Renal pelvis (tissue), 4 donors: ENCODE measurements around the gene DCP1B. TPM values are rescaled to one million over a fixed set of nuclear protein-coding genes. Genes with fewer than 3 reads are reported as not detected.
"Not testable (repeated sequence)": the region's sequence is repeated elsewhere in the genome, so short reads cannot be mapped to it uniquely, and the experiment has no call there.

Experiments used
- DNase-seq: peaks from one replicate; pipeline ENCODE4 v3.0.0-alpha.2; 2013
- polyA plus RNA-seq, 3 donors: library from polyadenylated mRNA; unstranded; fragments of 120-200 nt; gene quantifications; one replicate each; pipeline ENCODE4 v1.2.1, GENCODE V29; 2013; ENCODE audit not compliant: insufficient read length in 3 of 3

DCP1B gene
- polyA plus RNA-seq, 3 donors = 28.1 to 29.4 (median 28.3) TPM

DNA sequence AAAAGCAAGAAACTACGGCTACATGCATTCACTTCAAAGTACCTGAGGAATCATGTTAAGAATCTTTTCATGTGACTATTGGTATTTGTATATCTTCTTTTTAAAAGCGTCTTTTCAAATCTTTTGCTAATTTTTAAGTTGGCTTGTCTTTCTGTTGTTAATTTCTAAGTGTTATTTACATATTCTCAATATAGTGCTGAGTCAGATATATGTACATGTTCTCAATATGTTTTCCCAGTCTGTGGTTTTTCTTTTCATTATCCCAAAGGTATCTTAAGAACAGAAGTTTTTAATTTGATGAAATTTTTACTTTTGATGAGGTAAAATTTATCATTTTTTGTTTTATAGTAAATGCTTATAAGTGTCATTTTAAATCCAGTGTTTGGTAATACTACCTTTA, 24.0 kb downstream of the DCP1B start:
- DNase-seq = no peak

DNA sequence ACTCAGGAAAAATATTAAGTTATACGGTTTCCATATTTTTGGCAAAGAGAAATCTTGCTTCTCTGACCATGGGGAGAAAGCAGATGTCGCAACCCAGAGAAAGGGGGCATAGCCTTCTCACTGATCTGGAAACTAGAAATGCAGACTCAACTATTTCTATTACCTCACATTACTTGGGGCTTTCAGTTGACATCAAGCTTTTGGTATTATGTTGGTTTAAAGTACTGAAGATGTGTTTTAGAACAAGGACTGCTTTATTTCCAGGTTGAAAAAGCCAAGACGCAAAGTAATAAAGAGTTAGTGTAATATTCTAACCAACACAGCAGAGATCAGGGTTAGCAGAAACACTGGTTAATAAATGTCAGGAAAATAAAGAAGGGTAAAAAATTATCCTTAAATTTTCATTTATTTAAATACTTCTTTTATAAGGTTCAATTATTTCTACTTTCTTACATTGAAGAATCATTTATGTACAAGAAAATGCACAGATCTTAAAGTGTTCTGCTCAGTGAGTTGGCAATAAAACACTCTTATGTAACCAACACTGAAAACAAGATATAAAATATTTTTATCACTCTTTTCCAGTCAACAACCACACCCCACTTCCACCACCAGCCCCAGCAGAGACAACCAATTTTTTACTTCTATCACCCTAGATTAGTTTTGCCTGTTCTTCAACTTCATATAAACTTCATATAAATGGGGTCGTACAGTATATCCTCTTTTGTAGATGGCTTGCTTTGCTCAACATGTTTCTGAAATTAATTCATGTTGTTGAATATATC, 26.0 kb downstream of the DCP1B start:
- DNase-seq = no peak

DNA sequence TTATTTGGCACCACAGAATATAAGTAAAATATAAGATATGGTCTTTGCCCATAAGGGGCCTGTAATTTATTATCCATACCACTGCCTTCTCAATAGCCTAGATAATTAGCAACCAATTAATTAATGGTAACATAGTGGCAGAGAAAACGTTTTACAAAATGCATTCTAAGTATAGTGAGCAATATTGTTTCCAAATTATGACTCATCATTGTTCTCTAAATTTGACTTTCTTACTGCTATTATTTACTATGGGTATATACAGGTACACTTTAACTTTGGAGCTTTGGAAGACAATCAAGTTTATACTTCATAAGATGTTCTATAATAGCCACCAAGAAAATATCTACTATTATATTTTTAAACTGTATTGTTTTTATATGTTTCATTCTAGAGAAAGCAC, 26.7 kb downstream of the DCP1B start:
- DNase-seq = no peak

DNA sequence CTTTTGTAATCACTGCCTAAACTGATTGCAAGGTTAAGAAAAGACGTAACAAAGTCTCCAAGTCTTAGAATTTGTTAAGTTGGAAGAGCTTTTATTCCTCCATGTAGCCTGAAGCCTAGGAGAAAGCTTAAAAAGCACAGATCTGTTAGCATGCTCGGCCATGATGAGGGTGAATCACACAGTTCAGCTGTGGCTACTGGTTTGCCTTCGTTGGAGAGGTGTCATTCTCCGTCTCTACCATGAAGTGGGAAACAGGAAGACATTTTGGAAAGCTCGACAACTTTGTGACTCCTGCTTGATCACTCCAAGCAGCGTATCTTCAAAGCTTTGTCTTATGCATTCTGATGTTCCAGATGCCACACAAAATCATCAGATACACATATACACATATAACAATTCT, 27.1 kb downstream of the DCP1B start:
- no peak for DNase-seq

DNA sequence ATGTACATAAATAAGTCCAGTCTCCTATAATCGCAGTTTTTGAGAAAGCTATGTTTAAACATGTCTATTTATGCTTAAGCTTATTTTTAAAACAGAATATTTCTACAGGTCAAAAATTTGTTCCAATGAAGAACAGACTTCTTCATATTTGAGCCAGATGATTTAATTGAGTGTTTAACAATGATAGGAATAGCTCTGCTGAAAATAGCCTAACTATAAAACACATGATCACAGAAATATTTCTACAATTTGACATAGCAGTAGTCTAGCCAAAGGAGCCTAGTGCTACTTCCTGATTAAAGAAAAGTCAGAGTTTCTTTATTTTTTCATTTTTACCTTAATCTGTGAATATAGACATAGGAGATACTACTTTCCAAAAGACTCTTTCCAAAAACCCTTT, 29.4 kb downstream of the DCP1B start:
- DNase-seq = no peak

DNA sequence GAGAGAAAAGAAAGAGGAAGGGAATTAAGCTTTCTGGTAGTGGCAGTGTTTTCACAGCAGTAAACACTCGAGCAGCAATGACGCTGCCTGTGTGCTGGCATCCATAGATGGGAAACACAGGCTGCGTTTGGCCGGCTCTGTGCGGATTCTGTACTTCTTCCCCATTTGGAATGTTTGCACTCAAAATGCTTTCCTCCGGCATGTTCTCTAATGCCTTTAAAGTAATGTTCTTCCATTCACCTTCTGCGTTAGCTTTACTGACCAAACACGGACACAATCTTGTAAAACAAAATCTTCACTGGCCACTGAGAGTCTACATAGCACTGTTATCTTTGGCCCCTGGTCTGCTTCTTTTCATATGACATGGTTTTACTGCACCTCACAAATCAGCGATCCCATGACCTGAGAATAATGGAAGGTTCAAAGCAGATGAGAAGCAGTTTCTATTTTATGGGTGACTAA, 31.4 kb downstream of the DCP1B start:
- DNase-seq = peak; percentile 57

DNA sequence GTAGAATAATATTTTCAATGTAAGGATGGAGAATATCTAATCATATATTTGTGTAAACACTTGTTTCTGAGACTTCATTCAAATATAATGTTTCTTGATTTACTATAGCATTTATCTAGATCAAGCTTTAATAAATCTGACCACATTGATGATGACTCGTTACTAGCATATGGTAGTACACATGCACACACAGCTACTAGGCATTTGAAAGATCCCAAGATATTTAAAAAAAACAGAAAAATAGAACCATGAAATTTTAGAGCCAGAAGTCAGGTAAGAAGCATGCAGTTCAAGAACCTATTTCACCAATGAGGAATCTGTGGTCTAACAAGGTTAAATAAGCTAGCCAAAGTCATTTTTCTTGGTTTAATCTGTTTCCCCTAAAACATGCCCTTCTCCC, 32.0 kb downstream of the DCP1B start:
- no peak for DNase-seq

DNA sequence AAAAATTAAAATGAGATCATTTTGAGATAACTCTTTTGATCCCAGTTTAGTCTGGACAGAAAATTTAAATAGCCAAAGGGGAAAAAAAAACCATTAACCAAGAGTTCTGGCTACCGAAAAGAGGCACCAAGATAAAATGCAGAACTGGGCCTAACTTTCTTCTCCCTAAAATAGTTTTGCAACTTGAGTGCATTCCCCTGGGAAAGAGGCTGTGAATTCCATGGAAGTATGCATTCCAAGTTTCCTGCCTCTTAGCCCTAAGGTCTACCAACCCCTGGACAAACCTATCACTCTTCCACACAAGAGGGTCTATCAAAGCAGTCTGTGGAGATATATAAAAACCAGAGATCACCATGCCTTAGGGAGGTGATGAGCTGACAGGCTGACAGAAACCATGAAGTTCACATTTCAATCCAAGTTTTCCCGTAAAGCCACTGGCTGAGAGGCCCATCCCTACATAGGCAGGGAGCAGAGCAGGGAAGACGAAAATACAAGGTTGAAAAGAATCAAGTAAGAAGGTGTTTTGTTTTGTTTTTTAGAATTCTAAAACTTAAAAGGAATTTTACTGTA, 33.8 kb downstream of the DCP1B start:
- DNase-seq = no peak

DNA sequence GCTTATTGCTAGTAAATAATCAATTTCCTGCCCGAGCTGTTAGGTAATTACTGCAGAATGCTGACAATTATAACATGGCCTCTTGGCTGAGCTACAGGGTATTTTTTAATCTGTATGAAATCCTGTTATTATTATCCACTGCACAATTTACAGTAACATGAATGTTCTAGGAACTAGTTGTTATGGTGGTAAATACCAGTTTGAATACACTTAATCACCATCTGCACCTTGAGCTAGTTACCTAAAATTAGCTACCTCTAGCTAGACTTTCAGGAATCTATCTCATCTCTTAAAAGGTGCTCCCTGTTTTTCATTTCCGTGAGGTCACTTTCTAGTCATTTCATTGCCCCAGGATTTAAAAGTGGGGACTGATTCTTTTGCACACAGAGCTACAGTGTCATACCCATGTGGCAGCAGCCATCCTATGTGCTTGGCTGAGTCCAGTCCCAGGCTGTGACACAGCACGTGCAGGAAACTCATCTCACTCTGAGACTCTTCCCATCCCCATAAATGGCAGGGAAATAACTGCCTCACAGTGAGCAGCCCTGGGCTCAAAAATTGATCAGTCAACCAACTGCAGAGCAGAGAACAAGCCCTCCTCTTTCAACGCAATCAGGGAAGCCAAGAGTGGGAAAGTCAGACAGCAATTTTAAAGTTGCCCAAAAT, 37.6 kb downstream of the DCP1B start:
- no peak for DNase-seq

DNA sequence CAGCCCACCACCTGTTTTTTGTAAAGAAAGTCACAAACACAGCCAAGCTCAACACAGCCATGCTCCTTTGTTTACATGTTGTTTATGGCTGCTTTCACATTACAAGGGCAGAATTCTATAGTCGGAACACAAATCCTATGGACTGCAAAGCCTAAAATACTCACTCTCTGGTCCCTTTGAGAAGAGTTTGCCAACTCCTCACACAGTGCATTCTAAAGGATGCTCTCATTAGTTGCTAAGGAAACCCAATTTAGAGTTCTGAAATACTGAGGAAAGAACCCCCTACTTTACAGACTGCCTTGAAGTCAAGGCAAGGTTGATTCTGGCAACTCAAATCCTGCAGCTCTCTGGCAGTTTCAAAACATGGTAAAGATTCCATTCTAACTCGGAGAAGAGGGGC, 38.3 kb downstream of the DCP1B start:
- peak; percentile 14 for DNase-seq

DNA sequence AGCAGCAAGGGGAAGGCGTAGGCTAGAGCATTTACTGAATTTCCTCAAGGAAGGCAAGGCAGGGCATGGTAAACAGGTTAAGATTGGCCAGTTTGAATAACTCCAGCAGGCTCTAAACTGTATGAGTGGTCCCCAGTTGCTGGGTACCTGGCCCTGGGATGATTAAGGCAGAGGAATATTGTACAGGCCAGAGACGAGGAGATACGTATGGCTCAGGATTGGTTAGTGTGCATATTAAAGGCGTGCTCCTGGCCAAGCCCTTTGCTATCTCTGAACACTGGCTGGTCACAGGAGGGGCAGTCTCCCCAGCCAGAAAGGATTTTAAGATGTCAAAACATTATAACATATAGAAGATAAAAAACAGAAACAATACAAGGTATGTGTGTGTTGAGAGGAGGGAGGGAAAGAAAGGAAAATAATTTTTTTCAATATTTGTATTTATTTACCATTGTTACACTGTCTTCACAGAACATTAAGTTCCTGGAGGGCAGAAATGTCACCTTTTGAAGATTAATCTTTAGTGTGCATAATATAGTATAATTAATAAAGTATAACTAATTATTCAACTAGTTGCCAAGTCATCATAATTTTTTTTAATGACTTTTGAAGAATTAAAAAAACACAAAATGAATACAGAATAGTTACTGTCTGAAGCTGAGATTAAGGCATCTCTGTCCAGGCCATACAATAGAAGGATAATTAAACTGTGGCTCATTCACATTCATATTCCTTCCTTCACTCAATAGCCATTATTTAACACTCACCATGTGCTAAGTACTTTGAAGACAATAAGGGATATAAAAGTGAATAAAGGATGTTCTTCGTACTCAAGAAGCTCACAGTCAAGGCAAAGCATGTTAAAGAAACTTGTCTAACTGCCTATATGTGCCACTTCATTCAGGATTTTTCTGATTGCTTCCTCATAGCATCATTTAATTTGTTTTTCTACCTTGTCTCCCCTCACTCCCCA, 41.9 kb downstream of the DCP1B start:
- no peak for DNase-seq

DNA sequence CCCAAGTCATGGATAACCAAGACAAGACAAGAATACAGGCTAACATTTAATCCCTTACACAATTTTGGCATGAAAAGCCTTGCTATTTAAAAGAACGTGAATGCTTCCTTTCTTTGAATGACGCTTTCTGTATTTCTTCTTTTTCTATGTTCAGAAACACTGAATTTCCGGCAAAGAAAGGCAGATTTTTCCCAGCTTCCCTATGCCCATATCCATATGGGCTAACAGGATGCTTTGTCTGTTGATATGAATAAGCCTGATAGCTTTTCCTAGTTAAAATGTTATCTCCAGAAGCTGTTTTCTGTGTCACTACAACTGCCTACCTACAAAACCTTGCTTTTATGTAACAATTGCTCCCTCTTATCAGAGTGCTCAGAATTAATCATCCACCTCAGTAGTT, 47.5 kb downstream of the DCP1B start:
- DNase-seq = no peak

DNA sequence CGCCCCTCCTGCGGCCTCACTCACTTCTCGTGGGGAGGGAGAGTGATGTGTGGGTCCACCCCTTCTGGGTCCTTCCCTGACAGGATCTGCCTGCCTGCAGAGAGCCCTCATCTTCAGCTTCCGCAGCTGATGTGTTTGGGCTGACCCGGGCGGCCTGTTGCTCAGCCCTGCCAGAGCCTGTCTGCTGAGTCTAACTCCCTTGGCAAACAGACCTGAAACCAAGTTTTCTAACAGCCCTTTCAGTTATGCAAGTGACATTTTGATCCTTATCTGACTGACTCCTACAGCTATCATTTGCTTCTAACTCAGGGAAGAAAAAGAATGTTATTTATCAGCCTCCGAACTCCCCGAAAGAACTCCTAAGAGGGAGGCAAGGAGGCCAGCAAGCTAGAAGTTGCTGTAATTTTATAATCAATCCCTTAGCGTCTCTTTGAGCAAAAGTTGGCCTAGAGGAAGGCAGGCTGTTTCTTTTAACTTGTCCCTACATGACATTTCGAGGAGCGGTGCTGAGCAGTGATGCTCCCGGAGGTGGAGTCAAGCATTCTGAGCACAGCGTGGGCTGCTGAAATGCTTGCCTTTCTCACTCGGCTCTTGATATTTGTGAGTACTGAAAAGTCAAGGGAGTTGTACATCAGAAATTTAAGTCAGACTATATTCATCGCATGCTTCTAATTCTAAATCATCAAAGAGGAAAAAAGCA, 54.3 kb downstream of the DCP1B start:
- DNase-seq = no peak

DNA sequence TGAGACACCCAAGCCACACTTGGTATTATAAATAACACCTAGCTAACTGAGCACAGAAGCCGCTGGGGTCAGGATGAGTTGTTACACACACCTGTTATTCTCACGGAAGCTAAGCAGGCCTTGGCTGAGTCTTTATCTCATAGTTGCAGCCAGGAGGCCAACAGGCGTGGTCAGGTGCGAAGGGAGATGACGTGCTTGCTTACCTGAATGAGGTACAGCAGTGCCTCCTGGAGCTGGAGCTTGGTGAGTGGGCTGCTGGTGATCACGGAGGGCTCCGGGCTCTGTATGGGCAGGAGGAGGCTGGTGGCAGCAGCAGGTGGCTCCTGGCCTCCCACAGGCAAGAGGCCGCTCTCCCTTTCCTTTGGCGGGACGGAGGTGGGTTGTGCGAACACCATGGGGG, 55.4 kb downstream of the DCP1B start:
- DNase-seq = no peak

DNA sequence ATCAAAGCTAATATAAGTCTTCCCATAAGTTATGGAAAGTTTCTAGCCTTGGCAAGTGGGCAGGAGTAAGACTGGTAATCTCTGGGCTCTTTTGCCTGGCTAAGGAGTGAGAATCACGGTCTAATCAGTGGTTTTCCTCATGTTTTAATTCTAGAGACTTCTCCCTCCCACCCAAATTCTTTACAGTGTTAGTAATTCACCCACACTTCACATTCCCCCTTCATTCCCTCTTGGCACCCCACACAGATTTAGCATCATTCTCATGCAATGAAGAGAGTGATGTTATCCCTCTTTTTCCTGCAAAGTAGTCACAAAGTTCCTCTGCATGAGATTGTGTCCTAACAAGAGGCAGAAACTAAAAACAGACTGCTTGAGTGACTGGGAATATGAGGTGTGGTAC, 57.2 kb downstream of the DCP1B start:
- DNase-seq = no peak

DNA sequence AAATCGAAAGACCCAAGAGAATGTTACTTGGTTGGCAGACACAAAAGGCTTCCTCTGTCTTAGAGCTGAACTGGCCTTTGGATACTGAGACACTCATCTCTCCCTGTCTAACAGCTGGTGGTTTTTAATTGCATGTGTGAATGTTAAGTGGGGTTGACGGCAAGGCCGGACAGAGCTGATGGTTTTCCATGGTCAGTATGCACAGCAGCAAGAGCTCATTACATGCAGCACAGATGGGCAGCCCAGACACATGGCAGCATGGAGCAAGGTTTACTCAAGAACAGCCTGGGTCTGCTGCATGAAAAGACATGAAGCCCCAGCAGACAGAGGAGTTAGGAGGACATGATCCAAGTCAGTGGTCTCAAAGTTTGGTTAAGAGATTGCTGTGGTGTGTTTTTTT, 58.0 kb downstream of the DCP1B start:
- DNase-seq = no peak

DNA sequence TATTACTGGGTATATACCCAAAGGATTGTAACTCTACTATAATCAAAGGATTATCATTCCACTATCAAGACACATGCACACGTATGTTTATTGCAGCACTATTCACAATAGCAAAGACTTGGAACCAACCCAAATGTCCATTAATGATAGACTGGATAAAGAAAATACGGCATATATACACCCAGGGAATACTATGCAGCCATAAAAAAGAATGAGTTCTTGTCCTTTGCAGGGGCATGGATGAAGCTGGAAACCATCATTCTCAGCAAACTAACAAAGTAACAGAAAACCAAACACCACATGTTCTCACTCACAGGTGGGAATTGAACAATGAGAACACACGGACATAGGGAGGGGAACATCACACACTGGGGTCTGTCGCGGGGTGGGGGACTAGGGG, 58.8 kb downstream of the DCP1B start:
- DNase-seq = not testable (repeated sequence)

DNA sequence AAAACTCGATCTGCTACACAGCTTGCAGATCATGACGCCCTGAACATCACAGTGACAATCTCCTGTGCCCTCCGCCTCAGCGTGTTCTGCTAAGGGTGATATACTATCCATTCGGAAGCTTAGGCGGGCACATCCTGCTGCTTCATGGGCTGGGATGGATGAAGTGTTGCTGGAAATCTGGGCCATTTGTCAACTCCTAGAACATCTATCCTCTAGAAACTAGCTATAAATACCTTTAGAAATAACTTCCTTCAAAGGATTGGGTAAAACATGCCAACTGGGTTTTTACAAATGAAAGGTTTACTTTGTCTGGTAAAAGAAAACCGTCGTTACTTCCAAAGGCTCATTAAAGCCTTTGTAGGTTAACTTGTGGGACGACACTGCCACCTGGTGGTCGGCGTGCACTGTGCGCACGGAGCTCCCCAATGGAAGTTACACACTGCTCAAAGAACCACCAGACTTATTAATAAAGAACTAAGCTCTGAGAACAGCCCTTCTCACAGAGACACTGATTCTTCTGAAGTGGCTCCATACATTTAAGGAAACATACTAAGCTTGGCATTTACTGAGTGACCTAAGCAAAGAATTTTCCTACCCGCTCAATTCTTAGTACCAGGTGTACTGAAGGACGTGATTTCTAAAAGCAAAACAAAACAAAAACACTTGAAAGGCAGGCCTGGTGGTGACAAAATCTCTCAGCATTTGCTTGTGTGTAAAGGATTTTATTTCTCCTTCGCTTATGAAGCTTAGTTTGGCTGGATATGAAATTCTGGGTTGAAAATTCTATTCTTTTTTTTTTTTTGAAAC, 64.3 kb downstream of the DCP1B start:
- peak; percentile 80 for DNase-seq

DNA sequence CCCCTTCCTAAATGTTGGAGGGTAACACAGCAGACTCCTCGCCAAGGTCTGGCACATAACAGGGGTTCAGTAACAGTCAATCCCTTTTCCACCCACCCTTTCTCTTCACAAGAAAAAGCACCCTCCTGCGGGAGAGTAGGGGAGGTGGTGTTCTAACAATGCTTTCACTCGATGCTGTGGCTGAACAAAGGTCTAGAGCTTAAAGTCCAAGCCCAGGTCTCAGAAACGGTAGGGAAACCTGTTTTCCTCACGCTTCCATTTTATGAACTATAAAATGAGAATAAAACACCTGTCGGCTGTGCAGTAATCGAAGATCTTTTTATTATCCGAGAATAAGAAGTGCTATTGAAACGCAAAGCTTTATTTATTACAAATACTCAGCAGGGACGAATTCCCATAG, 64.9 kb downstream of the DCP1B start:
- DNase-seq = no peak

DNA sequence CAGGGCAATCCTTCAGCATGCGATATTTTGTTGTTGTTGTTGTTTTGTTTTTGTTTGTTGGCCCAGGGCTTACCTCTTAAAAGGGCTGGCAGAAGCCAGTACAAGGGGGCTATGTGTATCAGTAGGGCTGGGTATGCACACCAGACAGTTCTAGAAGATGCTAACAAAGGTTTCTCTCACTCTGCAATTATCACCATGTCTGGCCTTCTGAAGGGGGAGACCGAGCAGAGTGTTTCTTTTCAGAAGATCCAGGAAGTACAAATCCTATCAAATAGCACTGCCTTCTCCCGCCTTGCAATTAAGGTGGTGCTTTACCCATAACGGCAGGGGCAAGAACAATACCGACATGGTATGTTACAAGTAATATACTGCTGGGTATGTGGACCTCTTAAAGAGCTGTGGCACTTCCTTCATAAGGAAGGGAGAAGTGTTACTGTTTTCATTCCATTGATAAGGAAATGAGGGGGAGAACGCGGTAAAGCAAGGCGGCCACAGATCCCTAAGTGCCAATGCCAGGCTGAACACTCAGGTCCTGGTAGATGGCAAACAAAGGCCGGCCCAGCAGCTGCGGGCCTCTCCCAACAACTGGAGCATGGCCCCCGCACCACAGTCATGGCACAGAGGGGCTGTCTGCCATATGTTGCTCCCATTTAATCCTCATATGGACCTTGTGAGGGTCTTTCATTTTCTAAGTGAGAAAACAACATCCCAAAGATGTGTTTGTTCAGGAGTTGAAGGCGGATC, 66.6 kb downstream of the DCP1B start:
- DNase-seq = no peak
